Activated B cell treated with CpG ODN at 0.5 μM for 24 hours (primary cell): ENCODE results near the gene HK2. TPM values are rescaled to one million over a fixed set of nuclear protein-coding genes. Genes with fewer than 3 reads are reported as not detected.

Experiments used
- ATAC-seq: fragments of 200-7000 bp; cut with Tn5 transposase; one replicate; pipeline ENCODE4 v1.10.0; 2021; ENCODE audit warnings: low read depth, mild to moderate bottlenecking, moderate library complexity
- CTCF ChIA-PET: fragments of 350-600 bp; sonication (Branson Sonifier 250); formaldehyde crosslinking; loops from one replicate; lab custom pipeline; 2021; ENCODE audit warnings: antibody characterized with exemption; lab: Charles Lee
- POLR2A ChIA-PET: fragments of 350-600 bp; sonication (Branson Sonifier 250); formaldehyde crosslinking; loops from one replicate; lab custom pipeline; 2021; ENCODE audit warnings: antibody characterized with exemption; lab: Charles Lee
- DNase-seq: peaks from one replicate; pipeline ENCODE4 v3.0.0; 2022
- H3K27ac Mint-ChIP-seq: one replicate; pipeline ENCODE4 v1.8.0; 2020; ENCODE audit warnings: mixed read lengths
- H3K27me3 Mint-ChIP-seq: one replicate; pipeline ENCODE4 v1.8.0; 2021; ENCODE audit warnings: mixed read lengths
- H3K36me3 Mint-ChIP-seq: one replicate; pipeline ENCODE4 v1.8.0; 2021; ENCODE audit warnings: low read depth, mixed read lengths
- H3K4me1 Mint-ChIP-seq: one replicate; pipeline ENCODE4 v1.8.0; 2021; ENCODE audit warnings: mixed read lengths
- H3K4me3 Mint-ChIP-seq: one replicate; pipeline ENCODE4 v1.8.0; 2020; ENCODE audit warnings: mild to moderate bottlenecking, mixed read lengths
- H3K9me3 Mint-ChIP-seq: one replicate; pipeline ENCODE4 v1.8.0; 2020; ENCODE audit warnings: mixed read lengths
- intact Hi-C: fragments of 100-400 bp; cut with micrococcal nuclease; formaldehyde crosslinking; loops from one replicate; pipeline ENCODE4 v1.15.1; 2024
- total RNA-seq: library from RNA; stranded (reverse); gene quantifications from 2 replicates; pipeline ENCODE4 v1.2.3, GENCODE V29; 2022
- TF ChIP-seq, protein P1 (sequence below): fragments of 200-600 bp; IDR thresholded peaks from one replicate; pipeline ENCODE4 v1.8.0; 2022; ENCODE audit warnings: antibody characterized with exemption, mild to moderate bottlenecking

Gene HK2
- total RNA-seq, 1 donor from 2014 or later: 15.3 TPM

DNA sequence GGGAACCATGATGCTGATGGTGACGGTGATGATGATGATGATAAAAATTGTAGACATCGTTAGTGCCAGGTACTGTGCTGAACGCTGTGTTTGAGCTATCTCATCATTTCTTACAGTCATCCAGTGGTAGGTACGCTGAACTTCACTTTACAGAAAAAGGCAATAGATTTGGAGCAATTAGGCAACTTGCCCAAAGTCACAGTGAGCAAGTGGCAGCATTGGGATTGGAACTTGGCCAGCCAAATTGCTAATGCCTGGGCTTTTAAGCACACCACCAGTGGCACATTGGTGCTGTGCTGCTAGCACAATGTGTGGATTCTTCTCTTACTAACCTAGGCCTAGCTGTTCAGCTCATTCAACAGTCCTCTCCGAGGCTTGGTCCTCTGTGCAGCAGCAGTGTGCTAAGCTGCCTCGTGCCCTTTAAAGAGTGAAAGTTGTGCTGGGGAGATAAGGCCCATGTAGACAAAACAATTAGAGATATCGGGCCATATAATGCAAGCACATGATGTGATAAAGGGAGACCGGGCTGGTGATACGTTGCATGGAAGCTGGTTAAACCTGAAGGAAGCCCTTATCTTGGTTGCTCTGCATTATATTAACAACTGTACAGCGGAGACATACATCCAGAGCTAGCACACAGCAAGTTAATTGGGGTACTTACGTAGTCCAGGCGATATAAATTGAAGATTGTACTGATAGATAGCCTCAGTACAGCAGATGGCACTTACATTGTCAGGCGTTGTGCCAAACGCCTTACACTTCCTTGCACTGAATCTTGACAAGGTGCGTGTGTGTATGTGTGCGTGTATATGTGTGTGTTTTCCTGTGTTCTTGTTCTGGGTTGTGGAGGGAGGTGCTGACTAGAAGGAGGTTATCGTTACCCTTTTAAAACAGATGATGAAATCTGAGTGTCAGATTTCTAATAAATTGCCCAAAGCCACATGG lies 28.4 kb downstream of the HK2 start:
- peaks cover 7% of the 10 kb centered on the region for H3K36me3 Mint-ChIP-seq
- ATAC-seq (no peak), DNase-seq (no peak)
- H3K4me3 Mint-ChIP-seq: no peak overlapping the region
- CTCF ChIA-PET: interaction anchor here (1.0 kb wide), 1 partner anchor 13 kb away, joined by 3 read pairs; no protein-coding TSS in a partner anchor
- TF ChIP-seq, protein P1, sequence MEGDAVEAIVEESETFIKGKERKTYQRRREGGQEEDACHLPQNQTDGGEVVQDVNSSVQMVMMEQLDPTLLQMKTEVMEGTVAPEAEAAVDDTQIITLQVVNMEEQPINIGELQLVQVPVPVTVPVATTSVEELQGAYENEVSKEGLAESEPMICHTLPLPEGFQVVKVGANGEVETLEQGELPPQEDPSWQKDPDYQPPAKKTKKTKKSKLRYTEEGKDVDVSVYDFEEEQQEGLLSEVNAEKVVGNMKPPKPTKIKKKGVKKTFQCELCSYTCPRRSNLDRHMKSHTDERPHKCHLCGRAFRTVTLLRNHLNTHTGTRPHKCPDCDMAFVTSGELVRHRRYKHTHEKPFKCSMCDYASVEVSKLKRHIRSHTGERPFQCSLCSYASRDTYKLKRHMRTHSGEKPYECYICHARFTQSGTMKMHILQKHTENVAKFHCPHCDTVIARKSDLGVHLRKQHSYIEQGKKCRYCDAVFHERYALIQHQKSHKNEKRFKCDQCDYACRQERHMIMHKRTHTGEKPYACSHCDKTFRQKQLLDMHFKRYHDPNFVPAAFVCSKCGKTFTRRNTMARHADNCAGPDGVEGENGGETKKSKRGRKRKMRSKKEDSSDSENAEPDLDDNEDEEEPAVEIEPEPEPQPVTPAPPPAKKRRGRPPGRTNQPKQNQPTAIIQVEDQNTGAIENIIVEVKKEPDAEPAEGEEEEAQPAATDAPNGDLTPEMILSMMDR: no peak
- no peak overlapping the region for H3K27ac Mint-ChIP-seq
- no peaks in the 10 kb centered on the region for H3K9me3 Mint-ChIP-seq
- H3K4me1 Mint-ChIP-seq: peaks cover 31% of the 10 kb centered on the region
- no peaks in the 10 kb centered on the region for H3K27me3 Mint-ChIP-seq
- POLR2A ChIA-PET: no interaction called here
- intact Hi-C loops: loop anchor here (2.0 kb wide), 1 partner anchor 13 kb away; no protein-coding TSS in a partner anchor

DNA sequence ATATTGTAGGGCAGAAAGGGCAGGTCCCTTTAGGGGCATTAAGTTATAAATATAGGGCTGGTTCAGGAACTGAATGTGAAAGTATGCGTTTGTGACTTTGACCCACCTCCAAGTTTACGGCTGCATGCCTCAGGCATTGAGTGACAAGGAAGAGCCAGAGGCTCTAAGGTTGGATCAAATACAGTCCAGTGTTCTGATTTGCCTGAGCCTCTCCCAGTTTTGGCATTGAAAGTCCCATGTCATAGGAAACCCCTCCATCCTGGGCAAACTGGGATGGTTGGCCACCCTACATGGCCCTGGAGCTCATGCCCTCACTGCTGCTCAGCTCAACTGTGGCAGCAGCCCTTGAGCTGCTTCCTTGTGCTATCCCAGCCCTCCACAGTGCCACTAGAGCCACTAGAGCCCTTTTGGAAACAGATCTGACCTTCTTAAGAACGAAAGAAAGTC lies 29.9 kb downstream of the HK2 start:
- POLR2A ChIA-PET: no interaction called here

DNA sequence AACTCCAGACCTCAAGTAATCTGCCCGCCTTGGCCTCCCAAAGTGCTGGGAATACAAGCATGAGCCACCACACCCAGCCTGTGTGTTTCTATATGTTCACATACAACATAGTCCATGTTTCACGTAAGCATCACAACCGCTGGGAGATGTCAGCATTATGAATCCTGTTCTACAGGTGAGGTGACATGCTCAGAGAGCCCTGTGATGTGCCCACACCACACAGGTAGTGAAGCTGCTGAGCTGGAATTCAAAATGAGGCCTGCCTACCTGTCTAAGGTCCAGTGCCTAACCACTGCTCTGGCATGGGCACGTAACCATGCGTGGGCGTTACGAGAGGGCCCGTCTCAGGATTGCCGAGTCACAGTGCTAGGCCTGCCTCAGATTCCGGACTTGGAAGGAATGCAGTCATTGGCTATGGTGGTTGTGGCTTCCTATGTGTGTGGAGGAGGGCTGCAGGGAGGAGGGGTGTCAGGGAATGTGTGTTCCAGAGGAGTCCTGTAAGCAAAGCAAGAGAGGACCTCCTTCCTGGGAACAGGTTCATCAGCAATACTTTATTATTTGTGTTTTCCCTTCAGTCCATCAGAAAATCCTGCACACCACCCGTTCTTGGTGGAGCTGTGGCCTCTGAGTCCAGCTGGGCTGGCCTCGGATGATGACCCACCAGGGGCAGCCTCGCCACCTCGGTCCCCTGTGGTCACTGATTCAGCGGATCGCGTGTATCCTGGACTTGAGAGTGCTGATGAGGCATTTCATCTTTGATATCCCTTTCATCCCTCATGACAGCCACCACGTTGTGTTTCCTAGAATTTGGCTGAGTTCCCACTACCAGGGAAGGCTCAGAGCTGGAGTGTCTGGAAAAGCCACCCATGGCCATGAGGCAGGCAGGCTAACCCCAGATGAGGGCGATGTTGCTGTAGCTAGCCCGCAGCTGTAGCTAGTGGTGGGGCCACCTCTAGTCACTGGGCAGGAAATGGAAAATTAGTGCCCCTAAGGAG lies 31.1 kb downstream of the HK2 start:
- H3K4me1 Mint-ChIP-seq: peaks cover 40% of the 10 kb centered on the region
- TF ChIP-seq, protein P1: no peak
- H3K27me3 Mint-ChIP-seq: no peaks in the 10 kb centered on the region
- peaks cover 26% of the 10 kb centered on the region for H3K36me3 Mint-ChIP-seq
- H3K27ac Mint-ChIP-seq: no peak overlapping the region
- CTCF ChIA-PET: interaction anchor here (0.9 to 1.1 kb wide), 2 partner anchors 10 to 28 kb away, joined by 3 read pairs; no protein-coding TSS in a partner anchor
- POLR2A ChIA-PET: no interaction called here
- no peak for ATAC-seq
- no peak overlapping the region for H3K4me3 Mint-ChIP-seq
- DNase-seq: no peak
- H3K9me3 Mint-ChIP-seq: no peaks in the 10 kb centered on the region
- intact Hi-C loops: no loop called here

More for the DNA sequence above, 29.9 kb downstream of the HK2 start:
- DNase-seq (no peak), ATAC-seq (no peak)
- Mint-ChIP-seq H3K27me3 (no peaks in the 10 kb centered on the region), H3K27ac (no peak overlapping the region), H3K4me1 (peaks cover 31% of the 10 kb centered on the region), H3K9me3 (no peaks in the 10 kb centered on the region), H3K36me3 (peaks cover 18% of the 10 kb centered on the region), H3K4me3 (peak overlapping the region; percentile 28)
- intact Hi-C loops: loop anchor here (2.0 kb wide), 1 partner anchor 15 kb away; no protein-coding TSS in a partner anchor
- CTCF ChIA-PET: interaction anchor here (0.9 kb wide), 1 partner anchor 26 kb away, joined by 3 read pairs; no protein-coding TSS in a partner anchor
- TF ChIP-seq, protein P1: no peak

DNA sequence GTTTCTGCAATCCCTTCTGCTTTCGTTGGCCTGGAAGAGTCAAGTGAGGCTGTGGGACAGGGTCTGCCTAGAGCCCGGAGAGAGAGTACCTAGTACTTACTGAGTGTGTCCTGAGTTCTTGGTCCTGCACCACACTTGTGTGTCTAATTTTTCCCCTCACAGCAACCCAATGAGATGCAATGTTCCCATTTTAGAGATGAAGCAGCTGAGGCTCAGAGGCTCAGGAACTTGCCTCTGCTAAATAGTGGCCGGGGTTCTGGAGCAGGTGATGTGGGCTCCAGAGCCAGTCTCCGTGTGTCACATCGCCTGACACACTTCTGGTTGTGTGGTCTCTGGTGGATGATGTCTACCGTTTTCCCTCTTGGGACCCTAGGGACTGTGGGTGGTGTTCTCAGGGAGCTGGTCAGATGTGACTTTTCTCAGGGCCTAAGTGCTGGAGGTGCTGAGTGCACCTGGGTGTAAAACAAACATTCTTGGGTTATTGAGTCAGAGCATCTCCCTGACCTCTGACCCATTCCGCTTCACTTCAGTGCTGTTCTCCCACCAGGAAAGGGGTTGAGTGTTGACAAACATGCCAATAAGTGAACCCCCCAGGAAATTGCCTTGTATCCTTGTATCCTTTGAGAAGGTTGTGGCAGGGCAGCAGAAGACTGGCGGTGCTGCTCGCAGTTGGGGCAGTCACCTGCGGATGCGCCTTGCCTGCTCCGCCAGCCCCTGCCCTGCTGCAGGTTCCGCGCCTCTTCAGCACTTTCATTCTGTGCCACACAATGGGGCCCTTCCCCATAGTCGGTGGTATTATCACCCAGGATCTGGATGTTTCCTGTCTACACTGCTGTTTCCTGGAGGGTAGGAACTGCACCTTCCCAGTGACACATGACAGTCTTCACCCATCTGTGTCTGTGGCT lies 32.1 kb downstream of the HK2 start:
- no peak for DNase-seq
- Mint-ChIP-seq H3K4me3 (no peak overlapping the region), H3K36me3 (peaks cover 22% of the 10 kb centered on the region), H3K4me1 (peaks cover 40% of the 10 kb centered on the region), H3K9me3 (no peaks in the 10 kb centered on the region), H3K27me3 (no peaks in the 10 kb centered on the region), H3K27ac (no peak overlapping the region)
- ChIA-PET POLR2A (no interaction called here), CTCF (interaction anchor here (0.9 to 1.1 kb wide), 2 partner anchors 9 to 29 kb away, joined by 3 read pairs; no protein-coding TSS in a partner anchor)
- no peak for ATAC-seq
- intact Hi-C loops: no loop called here
- TF ChIP-seq, protein P1: no peak
